ENCODE measurements around the gene CELA3B. TPM values are rescaled to one million over a fixed set of nuclear protein-coding genes. Genes with fewer than 3 reads are reported as not detected.
"Not testable (repeated sequence)": the region's sequence is repeated elsewhere in the genome, so short reads cannot be mapped to it uniquely, and the experiment has no call there.

Gene CELA3B
- total RNA-seq, 6 donors from 2014 or later: 5.3 to 9.7 TPM; not detected in 4

DNA sequence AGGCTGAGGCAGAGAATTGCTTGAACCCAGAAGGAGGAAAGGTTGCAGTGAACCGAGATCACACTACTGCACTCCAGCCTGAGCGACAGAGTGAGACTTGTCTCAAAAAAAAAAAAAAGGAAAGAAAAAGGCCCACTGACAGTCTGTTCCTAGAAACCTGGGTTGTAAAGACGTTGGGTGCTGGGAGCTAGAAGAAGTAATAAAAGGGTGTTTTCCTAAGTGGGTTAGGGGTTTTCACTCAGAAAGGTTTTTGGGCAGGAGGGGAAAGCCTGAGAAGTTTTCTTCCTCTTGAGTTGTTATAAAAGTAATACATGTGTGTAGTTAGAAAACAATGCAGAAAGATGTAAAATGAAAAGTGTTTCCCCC lies 50.1 kb downstream of the CELA3B start:
- H3K27me3 ChIP-seq: no peaks in the 10 kb centered on the region
- no peak for ATAC-seq (ENCODE audit: low FRiP score in 2 of 2)
- no peak for DNase-seq
- 79 to 82% methylated on average over 3 of the region's 3 CpGs for WGBS, 2 donors
- H3K4me1 ChIP-seq: peaks cover 12 to 38% (median 25%) of the 10 kb centered on the region in 4 donors
- H3K9me3 ChIP-seq: no peaks in the 10 kb centered on the region
- TF ChIP-seq, protein P1, sequence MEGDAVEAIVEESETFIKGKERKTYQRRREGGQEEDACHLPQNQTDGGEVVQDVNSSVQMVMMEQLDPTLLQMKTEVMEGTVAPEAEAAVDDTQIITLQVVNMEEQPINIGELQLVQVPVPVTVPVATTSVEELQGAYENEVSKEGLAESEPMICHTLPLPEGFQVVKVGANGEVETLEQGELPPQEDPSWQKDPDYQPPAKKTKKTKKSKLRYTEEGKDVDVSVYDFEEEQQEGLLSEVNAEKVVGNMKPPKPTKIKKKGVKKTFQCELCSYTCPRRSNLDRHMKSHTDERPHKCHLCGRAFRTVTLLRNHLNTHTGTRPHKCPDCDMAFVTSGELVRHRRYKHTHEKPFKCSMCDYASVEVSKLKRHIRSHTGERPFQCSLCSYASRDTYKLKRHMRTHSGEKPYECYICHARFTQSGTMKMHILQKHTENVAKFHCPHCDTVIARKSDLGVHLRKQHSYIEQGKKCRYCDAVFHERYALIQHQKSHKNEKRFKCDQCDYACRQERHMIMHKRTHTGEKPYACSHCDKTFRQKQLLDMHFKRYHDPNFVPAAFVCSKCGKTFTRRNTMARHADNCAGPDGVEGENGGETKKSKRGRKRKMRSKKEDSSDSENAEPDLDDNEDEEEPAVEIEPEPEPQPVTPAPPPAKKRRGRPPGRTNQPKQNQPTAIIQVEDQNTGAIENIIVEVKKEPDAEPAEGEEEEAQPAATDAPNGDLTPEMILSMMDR (IDR thresholded peaks at IDR 0.05): no peak
- TF ChIP-seq EP300 (IDR thresholded peaks at IDR 0.05) (no peak), POLR2AphosphoS5 (IDR thresholded peaks at IDR 0.05) (no peak), POLR2A (IDR thresholded peaks at IDR 0.05) (no peak)
- H3K36me3 ChIP-seq: no peaks in the 10 kb centered on the region
- no peak overlapping the region for H3K27ac ChIP-seq
- H3K4me3 ChIP-seq: no peak overlapping the region

DNA sequence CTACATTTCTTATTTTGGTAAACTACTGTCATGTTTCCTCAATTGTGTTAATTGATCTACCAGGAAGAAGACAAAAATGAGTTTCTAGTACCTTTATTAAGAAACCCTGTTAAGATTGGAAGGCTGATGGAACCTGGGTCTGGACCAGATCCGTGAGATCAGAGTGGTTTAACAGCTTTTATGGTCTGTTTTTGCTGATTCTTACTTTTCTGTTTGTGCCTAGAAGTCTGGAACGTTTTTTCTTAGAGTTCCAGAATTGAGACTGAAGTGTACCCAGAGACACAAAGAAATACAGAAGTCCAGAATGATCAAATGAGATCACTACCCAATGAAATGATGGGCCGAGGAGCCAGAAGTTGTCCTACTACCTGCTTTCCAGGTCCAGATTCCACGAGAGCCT lies 53.2 kb downstream of the CELA3B start:
- Histone ChIP-seq H3K27me3 (no peaks in the 10 kb centered on the region), H3K27ac (peak overlapping the region in 1 of 4 donors; percentile 30)
- 77 to 79% methylated on average over 4 of the region's 4 CpGs for WGBS, 2 donors

DNA sequence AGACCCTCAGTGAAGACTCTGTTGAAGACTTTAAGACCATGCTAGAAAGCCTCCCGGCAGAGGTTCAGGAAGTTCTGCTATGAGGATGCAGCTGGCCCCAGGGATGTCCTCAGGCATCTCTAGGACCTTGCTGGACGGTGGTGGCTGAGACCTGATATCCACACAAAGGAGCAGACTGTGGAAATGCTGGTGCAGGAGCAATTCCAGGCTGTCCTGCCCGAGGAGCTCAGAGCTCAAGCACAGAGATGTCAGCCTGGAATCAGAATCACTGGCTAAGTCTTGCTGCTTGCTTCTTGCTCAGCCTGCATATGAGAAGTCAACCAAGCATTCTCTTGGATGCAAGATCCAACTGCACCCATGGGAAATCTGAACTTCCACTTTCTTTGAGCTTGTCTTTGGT lies 53.7 kb downstream of the CELA3B start:
- TF ChIP-seq POLR2A (IDR thresholded peaks at IDR 0.05): no peak
- TF ChIP-seq, protein P1 (IDR thresholded peaks at IDR 0.05): no peak
- no peak for TF ChIP-seq EP300 (IDR thresholded peaks at IDR 0.05)
- no peak for TF ChIP-seq POLR2AphosphoS5 (IDR thresholded peaks at IDR 0.05)
- 68 to 100% methylated on average over 2 to 3 of the region's 3 CpGs for WGBS, 2 donors
- Histone ChIP-seq H3K9me3 (no peaks in the 10 kb centered on the region), H3K27me3 (no peaks in the 10 kb centered on the region), H3K4me1 (peaks cover 5 to 20% (median 11%) of the 10 kb centered on the region in 4 donors), H3K27ac (peak overlapping the region in 1 of 4 donors; percentile 7), H3K4me3 (no peak overlapping the region), H3K36me3 (no peaks in the 10 kb centered on the region)
- ATAC-seq (ENCODE audit: low FRiP score in 2 of 2) (no peak), DNase-seq (no peak)

More for the DNA sequence above, 53.2 kb downstream of the CELA3B start:
- H3K4me3 ChIP-seq: no peak overlapping the region
- H3K4me1 ChIP-seq: peaks cover 5 to 20% (median 11%) of the 10 kb centered on the region in 4 donors
- DNase-seq (no peak), ATAC-seq (ENCODE audit: low FRiP score in 2 of 2) (no peak)
- H3K36me3 ChIP-seq: no peaks in the 10 kb centered on the region
- TF ChIP-seq POLR2AphosphoS5 (IDR thresholded peaks at IDR 0.05): no peak
- no peak for TF ChIP-seq POLR2A (IDR thresholded peaks at IDR 0.05)
- TF ChIP-seq, protein P1 (IDR thresholded peaks at IDR 0.05): no peak
- no peak for TF ChIP-seq EP300 (IDR thresholded peaks at IDR 0.05)
- no peaks in the 10 kb centered on the region for H3K9me3 ChIP-seq

DNA sequence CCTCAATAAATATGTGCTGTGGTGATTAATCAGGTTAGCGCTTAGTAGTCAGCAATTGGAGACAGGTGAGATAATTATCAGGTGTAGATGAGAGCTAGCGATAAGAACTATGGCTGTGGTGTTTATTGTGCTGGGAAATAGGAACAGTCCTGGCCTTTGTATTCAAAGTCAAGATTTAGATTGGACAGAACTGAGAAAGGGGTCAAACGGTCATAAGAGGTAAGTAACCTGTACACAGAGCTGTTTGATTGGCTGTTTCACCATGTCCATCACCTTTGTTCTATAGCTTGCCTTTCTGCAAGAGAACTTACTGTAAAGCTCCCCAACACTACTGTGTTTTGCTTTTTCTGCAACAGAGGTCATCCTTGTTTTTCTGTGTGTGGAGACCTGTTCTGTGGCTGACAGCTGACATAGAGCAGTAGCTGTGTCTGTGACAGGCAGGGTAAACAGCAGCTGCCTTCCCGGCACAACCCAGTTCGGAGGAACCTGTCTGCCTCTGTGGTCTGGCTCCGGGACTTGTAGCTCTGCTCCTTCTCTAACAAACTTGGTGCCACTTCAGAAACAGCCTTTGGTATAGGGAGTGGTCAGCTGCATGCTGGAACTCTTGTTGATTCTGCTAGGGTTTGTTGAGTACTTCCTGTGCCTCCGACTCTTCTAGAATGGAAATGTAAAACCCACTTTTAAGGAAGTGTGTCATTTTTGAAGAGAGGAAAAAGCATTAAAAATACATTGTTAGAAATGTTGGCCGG lies 54.6 kb downstream of the CELA3B start:
- peak in 1 of 4 donors; percentile 12 for TF ChIP-seq EP300 (IDR thresholded peaks at IDR 0.05)
- peak in 1 of 4 donors; percentile 56 for TF ChIP-seq POLR2A (IDR thresholded peaks at IDR 0.05)
- TF ChIP-seq, protein P1 (IDR thresholded peaks at IDR 0.05): no peak
- TF ChIP-seq POLR2AphosphoS5 (IDR thresholded peaks at IDR 0.05): peak in 1 of 2 donors; percentile 34
- WGBS, 2 donors: 58% methylated on average over 8 of the region's 8 CpGs
- Histone ChIP-seq H3K4me1 (peaks cover 2 to 15% (median 7%) of the 10 kb centered on the region in 4 donors), H3K27ac (peak overlapping the region; percentile 9 to 75 (median 60)), H3K9me3 (no peaks in the 10 kb centered on the region), H3K36me3 (no peaks in the 10 kb centered on the region), H3K27me3 (no peaks in the 10 kb centered on the region), H3K4me3 (no peak overlapping the region)
- DNase-seq (peak in 1 of 2 donors; percentile 86), ATAC-seq (ENCODE audit: low FRiP score in 2 of 2) (peak; percentile 72 to 88)

DNA sequence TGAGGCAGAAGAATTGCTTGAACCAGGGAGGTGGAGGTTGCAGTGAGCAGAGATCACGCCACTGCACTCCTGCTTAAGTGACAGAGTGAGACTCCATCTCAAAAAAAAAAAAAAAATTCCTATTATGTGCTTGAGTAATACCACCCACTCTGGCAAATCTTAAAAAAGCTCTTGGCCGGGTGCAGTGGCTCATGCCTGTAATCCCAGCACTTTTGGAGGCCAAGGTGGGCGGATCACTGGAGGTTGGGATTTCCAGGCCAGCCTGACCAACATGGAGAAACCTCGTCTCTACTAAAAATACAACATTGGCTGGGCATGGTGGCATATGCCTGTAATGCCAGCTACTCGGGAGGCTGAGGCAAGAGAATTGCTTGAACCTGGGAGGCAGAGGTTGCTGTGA lies 58.0 kb downstream of the CELA3B start:
- H3K9me3 ChIP-seq; DNase-seq; H3K27me3 ChIP-seq; H3K27ac ChIP-seq; H3K36me3 ChIP-seq; ATAC-seq (ENCODE audit: low FRiP score in 2 of 2); H3K4me3 ChIP-seq: not testable (repeated sequence)
- 73 to 74% methylated on average over 5 of the region's 5 CpGs for WGBS, 2 donors
- H3K4me1 ChIP-seq: peaks cover 6 to 18% (median 9%) of the 10 kb centered on the region in 4 donors
